NOMO-1 treated with dmso at 0.1 percent for 144 hours (cell line): ENCODE measurements around the gene UPF3A.
"Not testable (repeated sequence)": the region's sequence is repeated elsewhere in the genome, so short reads cannot be mapped to it uniquely, and the experiment has no call there.

ENCODE experiments used
- DNase-seq: peaks from one replicate; lab custom pipeline; 2025; ENCODE audit not compliant: unreplicated experiment; lab: John Stamatoyannopoulos, UW

The UPF3A gene

DNA sequence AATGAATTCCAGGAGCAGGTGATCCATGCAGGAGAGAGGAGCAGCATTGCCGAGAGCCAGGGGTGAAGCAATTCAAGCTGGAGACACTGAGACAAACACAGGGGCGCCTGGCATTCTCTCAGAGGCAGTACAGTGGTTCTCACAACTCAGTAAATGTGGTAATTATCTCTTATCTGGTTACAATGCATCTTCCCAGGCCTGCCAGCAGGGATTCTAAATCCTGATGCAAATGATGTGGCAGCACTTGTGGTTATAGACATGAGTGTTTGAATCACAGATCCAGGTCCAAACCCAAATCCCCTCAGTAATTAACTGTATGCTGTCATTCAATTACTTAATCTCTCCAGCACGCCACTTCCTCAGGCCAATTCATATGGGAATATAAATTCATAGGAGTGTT is 52.5 kb downstream of the UPF3A start:
- not testable (repeated sequence) for DNase-seq

DNA sequence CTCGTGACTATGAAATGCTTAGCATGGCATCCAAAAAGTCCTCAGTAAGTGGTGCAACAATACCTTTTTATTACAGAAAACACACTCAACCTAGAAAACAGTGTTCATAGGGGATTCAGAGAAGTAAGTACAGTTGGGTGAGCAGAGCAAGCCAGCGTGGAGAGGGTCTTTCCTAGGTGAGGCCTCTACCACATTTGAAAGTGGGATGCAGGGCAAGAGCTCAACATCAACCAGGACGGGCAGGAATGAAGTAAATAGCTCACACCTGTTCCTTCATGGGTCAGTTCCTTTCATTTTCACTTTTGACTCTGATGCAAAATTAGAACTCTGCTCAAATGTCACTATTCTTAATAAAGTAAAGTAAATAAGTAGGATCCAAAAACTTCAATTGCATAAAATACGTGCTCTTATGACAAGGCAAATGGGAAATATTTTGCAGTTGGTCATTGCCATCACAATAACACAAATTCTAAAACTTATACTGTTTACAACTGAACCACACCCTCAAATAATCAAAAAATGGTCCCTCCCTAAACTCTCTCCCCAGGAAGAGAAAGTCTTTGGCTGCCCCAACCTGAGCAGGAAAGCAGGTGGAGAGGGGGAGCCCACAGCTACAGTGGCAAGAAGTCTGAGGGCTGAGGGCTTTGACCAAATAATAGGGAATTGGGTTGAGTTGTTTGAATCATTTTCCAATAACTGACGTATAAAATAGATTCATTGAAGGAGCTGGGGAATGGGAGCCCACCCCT is 53.1 kb downstream of the UPF3A start:
- DNase-seq, result no peak

DNA sequence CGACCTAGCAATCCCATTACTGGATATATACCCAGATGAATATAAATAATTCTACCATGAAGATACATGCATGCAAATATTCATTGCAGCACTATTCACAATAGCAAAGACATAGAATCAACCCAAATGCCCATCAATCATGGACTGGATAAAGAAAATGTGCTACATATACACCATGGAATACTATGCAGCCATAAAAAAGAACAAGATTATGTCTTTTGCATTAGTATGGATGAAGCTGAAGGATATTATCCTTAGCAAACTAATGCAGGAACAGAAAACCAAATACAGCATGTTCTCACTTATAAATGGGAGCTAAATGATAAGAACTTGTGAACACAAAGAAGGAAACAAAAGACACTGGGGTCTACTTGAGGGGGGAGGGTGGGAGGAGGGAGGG is 55.1 kb downstream of the UPF3A start:
- not testable (repeated sequence) for DNase-seq

DNA sequence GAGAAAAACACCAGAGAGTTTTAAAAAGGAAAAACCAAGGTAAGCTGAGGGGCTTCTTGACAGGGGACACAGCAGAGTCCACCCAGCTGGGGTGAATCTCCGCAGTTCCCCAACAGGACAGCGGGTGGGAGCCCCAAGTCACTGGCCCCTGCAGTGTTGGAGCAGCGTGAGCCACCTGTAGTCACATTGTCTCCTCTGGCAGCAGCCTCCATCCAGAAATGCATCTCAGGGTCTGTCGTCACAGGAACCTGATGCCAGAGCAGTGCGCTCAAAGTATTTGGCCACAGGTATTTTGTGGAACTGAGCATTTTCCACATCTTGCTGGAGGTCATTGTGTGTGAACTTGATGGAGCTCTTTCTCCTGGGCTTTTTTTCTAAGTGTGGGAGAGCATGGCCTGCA is 57.6 kb downstream of the UPF3A start:
- no peak for DNase-seq

- DNase-seq, result peak; percentile 37
Measured at GRCh38 chr13:114339857-114340534, 58.6 kb downstream of the UPF3A start.

DNA sequence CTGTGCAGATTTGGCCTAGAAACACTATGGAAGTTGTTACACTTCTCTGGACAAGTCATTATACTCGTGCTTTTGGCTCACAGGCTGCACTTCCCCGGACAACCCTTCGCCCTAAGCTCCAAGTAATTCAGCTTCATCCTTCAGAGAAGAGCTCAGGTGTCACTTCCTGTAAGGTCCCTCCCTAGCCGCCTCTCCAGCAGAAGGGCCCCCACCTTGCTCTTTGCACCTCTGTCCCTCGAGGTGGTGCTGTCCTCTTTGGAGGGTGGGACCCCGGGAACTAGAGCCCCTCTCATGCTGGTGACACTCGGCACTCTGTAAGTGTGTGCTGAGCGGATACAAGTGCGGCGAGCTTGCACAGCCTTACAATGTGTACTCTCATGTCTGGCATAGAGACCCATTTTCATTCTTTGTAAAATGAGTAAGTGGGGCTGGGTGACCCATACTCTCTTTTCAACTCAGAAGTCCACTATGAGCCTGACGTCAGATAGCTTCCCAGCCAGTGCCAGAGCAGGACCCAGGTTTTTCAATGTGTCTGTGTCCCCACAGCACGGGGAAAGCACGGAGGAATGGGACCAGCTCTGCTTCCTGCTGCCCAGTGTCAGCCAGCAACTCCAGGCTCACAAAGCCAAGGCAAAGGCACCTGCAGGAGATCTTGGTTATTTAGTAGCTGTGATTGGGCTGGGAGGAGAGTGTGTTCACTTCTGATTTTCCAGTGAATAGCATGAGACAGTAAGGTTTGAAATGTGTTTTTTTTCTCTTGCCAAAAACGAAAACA is 59.8 kb downstream of the UPF3A start:
- no peak for DNase-seq

DNA sequence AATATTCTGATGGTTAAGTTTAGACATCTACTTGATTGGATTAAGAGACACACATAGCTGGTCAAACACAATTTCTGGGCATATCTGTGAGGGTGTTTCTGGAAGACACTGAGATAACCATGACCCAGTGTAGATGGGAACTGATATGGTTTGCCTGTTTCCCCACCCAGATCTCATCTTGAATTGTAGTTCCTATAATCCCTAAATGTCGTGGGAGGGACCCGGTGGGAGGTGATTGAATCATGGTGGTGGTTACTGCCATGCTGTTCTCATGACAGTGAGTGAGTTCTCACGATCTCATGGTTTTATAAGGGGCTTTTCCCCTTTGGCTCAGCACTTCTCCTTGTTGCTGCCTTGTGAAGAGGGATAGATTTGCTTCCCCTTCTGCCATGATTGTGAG is 65.9 kb downstream of the UPF3A start:
- DNase-seq, result not testable (repeated sequence)

DNA sequence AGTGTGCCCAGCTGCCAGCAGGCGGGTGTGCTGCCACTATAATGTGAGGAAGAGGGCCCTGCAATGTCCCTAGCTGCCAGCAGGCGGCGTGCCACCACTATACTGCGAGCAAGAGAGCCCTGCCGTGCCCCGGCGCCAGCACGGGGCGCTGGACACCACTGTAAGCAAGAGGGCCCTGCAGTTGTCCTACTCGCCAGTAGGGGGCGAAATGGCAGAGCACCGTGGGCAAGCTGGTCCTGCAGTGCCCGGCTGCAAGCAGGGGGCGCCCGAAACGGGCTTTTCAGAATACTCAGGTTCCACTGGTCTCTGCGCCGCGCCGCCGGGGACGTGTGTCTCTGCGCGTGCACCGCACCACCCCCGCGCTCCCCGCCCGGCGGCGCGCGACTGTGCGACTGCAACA is 71.4 kb downstream of the UPF3A start:
- not testable (repeated sequence) for DNase-seq

GRCh38 chr13:114353382-114353781 is 72.0 kb downstream of the UPF3A start:
- not testable (repeated sequence) for DNase-seq
